H1 (cell line): ENCODE measurements around the gene PPP6C. TPM values are rescaled to one million over a fixed set of nuclear protein-coding genes. Genes with fewer than 3 reads are reported as not detected.

Experiments
- CTCF ChIA-PET: fragments of 300-600 bp; sonication (Branson Sonifier 250); formaldehyde crosslinking; loops from one replicate; lab custom pipeline; 2021; ENCODE audit not compliant: partially characterized antibody; lab: Charles Lee
- POLR2A ChIA-PET: fragments of 300-600 bp; sonication (Branson Sonifier 250); formaldehyde crosslinking; loops from one replicate; lab custom pipeline; 2021; ENCODE audit warnings: inconsistent platforms; ENCODE audit not compliant: partially characterized antibody; lab: Charles Lee
- DNase-seq, 2 experiments: peaks; one replicate each; pipeline versions ENCODE4 v3.0.0 to v3.0.0-alpha.2; 2010 to 2022; ENCODE audit warnings: low spot score in 2 of 2, low read depth in 1 of 2, mixed read lengths in 1 of 2
- FAIRE-seq: peaks from 2 replicates; lab custom pipeline; 2011; peaks lifted over from hg19 to GRCh38; lab: Jason Lieb, UNC
- H2AFZ ChIP-seq: 2 replicates; pipeline ENCODE4 v1.8.1; 2012; ENCODE audit warnings: low read length, inconsistent platforms
- H2AK5ac ChIP-seq: 2 replicates; pipeline ENCODE4 v1.6.1; 2013; ENCODE audit warnings: low read depth, low read length
- H2BK120ac ChIP-seq: replicated peaks from 2 replicates; pipeline ENCODE3; 2013; ENCODE audit warnings: low read depth, low read length, inconsistent platforms
- H2BK12ac ChIP-seq: 2 replicates; pipeline ENCODE4 v1.6.1; 2013; ENCODE audit warnings: low read depth, low read length
- H2BK15ac ChIP-seq: 2 replicates; pipeline ENCODE4 v1.6.1; 2013; ENCODE audit warnings: low read length
- H2BK20ac ChIP-seq: 2 replicates; pipeline ENCODE4 v1.6.1; 2013; ENCODE audit warnings: low read length
- H2BK5ac ChIP-seq: 2 replicates; pipeline ENCODE4 v1.6.1; 2013; ENCODE audit warnings: low read depth, low read length
- H3K14ac ChIP-seq: 2 replicates; pipeline ENCODE4 v1.6.1; 2013; ENCODE audit warnings: inconsistent platforms; ENCODE audit not compliant: insufficient read length
- H3K18ac ChIP-seq: 2 replicates; pipeline ENCODE4 v1.6.1; 2013; ENCODE audit warnings: low read length; ENCODE audit errors: extremely low read depth
- H3K23ac ChIP-seq: 2 replicates; pipeline ENCODE4 v1.6.1; 2013; ENCODE audit warnings: inconsistent platforms; ENCODE audit not compliant: insufficient read length
- H3K23me2 ChIP-seq: 2 replicates; pipeline ENCODE4 v1.6.1; 2013; ENCODE audit warnings: low read depth, low read length
- H3K27ac ChIP-seq: 2 replicates; pipeline ENCODE4 v1.6.1; 2011; ENCODE audit warnings: low read depth, low read length, inconsistent platforms
- H3K27me3 ChIP-seq, 4 experiments: replicated peaks in 1 of 4; 1 replicate in 1 of 4; 2 replicates in 3 of 4; pipeline versions ENCODE4 v1.6.1 to v1.8.1; 2011 to 2013; ENCODE audit warnings: low read length in 3 of 4, mild to moderate bottlenecking in 3 of 4, inconsistent platforms in 2 of 4, mixed read lengths in 2 of 4, moderate library complexity in 1 of 4; ENCODE audit not compliant: control insufficient read depth in 3 of 4, insufficient read depth in 3 of 4; ENCODE audit errors: extremely low read depth in 1 of 4
- H3K36me3 ChIP-seq, 4 experiments: 2 replicates each; pipeline versions ENCODE4 v1.6.1 to v1.8.1; 2011 to 2013; ENCODE audit warnings: mild to moderate bottlenecking in 4 of 4, low read length in 3 of 4, moderate library complexity in 2 of 4, control low read depth in 1 of 4, inconsistent platforms in 1 of 4; ENCODE audit not compliant: insufficient read depth in 4 of 4, control insufficient read depth in 2 of 4
- H3K4ac ChIP-seq: replicated peaks from 2 replicates; pipeline ENCODE3; 2013; ENCODE audit warnings: low read length, low read depth, mixed read lengths, inconsistent platforms; ENCODE audit not compliant: insufficient read length
- H3K4me1 ChIP-seq, 4 experiments: replicated peaks in 1 of 4; 1 replicate in 1 of 4; 2 replicates in 3 of 4; pipeline versions ENCODE4 v1.6.1 to v1.8.1; 2011 to 2013; ENCODE audit warnings: low read length in 3 of 4, inconsistent platforms in 2 of 4, mixed read lengths in 1 of 4; ENCODE audit not compliant: insufficient read depth in 4 of 4, control insufficient read depth in 3 of 4
- H3K4me2 ChIP-seq, 2 experiments: 2 replicates each; pipeline versions ENCODE4 v1.6.1 to v1.8.1; 2011 to 2013; ENCODE audit warnings: low read depth in 2 of 2, low read length in 2 of 2, control low read depth in 1 of 2, inconsistent platforms in 1 of 2, mild to moderate bottlenecking in 1 of 2; ENCODE audit not compliant: insufficient read depth in 1 of 2
- H3K4me3 ChIP-seq, 4 experiments: fragments of 200-600, 300-600 bp in 1 of 4; sonication (generic), shearing (Covaris generic), sonication (Bioruptor Twin) in 1 of 4; 2 replicates each; pipeline versions ENCODE4 v1.5.1 to v1.8.1; 2011 to 2016; ENCODE audit warnings: low read length in 4 of 4, low read depth in 3 of 4, control low read depth in 2 of 4, inconsistent platforms in 2 of 4, mild to moderate bottlenecking in 2 of 4, mixed read lengths in 1 of 4, moderate library complexity in 1 of 4; ENCODE audit not compliant: insufficient read depth in 2 of 4; ENCODE audit errors: extremely low read depth in 1 of 4
- H3K56ac ChIP-seq: replicated peaks from 2 replicates; pipeline ENCODE3; 2013; ENCODE audit warnings: low read depth, mild to moderate bottlenecking, mixed read lengths, low read length, inconsistent platforms; ENCODE audit not compliant: insufficient read length
- H3K79me1 ChIP-seq: 2 replicates; pipeline ENCODE4 v1.6.1; 2013; ENCODE audit warnings: low read depth, low read length, control low read depth
- H3K79me2 ChIP-seq, 2 experiments: 2 replicates each; pipeline versions ENCODE4 v1.6.1 to v1.8.1; 2012 to 2013; ENCODE audit warnings: low read length in 2 of 2, mild to moderate bottlenecking in 2 of 2, inconsistent platforms in 1 of 2; ENCODE audit not compliant: insufficient read depth in 2 of 2, control insufficient read depth in 1 of 2
- H3K9ac ChIP-seq, 4 experiments: replicated peaks in 1 of 4; 1 replicate in 1 of 4; 2 replicates in 3 of 4; pipeline versions ENCODE4 v1.6.1 to v1.8.1; 2011 to 2013; ENCODE audit warnings: low read depth in 3 of 4, low read length in 3 of 4, control low read depth in 2 of 4, mild to moderate bottlenecking in 2 of 4, moderate library complexity in 2 of 4, inconsistent platforms in 1 of 4; ENCODE audit errors: extremely low read depth in 1 of 4
- H3K9me3 ChIP-seq, 2 experiments: 2 replicates each; pipeline versions ENCODE4 v1.6.1 to v1.8.1; 2012 to 2013; ENCODE audit warnings: mild to moderate bottlenecking in 2 of 2, moderate library complexity in 2 of 2, control low read depth in 1 of 2, inconsistent platforms in 1 of 2, low read depth in 1 of 2, low read length in 1 of 2, mixed read lengths in 1 of 2; ENCODE audit not compliant: insufficient read depth in 2 of 2
- H4K20me1 ChIP-seq, 2 experiments: replicated peaks in 1 of 2; 2 replicates each; pipeline versions ENCODE3 to v1.8.1; 2011 to 2013; ENCODE audit warnings: inconsistent platforms in 2 of 2, low read length in 2 of 2, mild to moderate bottlenecking in 1 of 2; ENCODE audit not compliant: insufficient read depth in 2 of 2, control insufficient read depth in 1 of 2
- H4K5ac ChIP-seq: 2 replicates; pipeline ENCODE4 v1.6.1; 2013; ENCODE audit warnings: low read length, low read depth, mixed read lengths, inconsistent platforms; ENCODE audit not compliant: insufficient read length
- H4K8ac ChIP-seq: 2 replicates; pipeline ENCODE4 v1.8.0; 2013; ENCODE audit warnings: mild to moderate bottlenecking, moderate library complexity, low read length, inconsistent platforms; ENCODE audit not compliant: insufficient read depth; ENCODE audit errors: extremely low read depth
- H4K91ac ChIP-seq: replicated peaks from 2 replicates; pipeline ENCODE3; 2013; ENCODE audit warnings: low read length, mixed read lengths, inconsistent platforms; ENCODE audit not compliant: insufficient read length
- ASH2L ChIP-seq: fragments of 200-600, 300-600 bp; sonication (generic); IDR thresholded peaks from one replicate; pipeline ENCODE4 v1.7.1; 2017; ENCODE audit warnings: low read length
- HDAC2 ChIP-seq, 2 experiments: fragments of 300-600 bp in 1 of 2; sonication (generic) in 1 of 2; IDR thresholded peaks; 2 replicates each; pipeline ENCODE4 v1.6.1; 2011 to 2012; ENCODE audit warnings: low read depth in 2 of 2, low read length in 2 of 2, mild to moderate bottlenecking in 2 of 2, moderate library complexity in 2 of 2, borderline replicate concordance in 1 of 2, inconsistent platforms in 1 of 2
- KDM4A ChIP-seq: IDR thresholded peaks from one replicate; pipeline ENCODE4 v1.7.1; 2012; ENCODE audit warnings: low read depth, mild to moderate bottlenecking, moderate library complexity, low read length, inconsistent platforms; ENCODE audit not compliant: severe bottlenecking
- SIN3A ChIP-seq, 2 experiments: IDR thresholded peaks in 1 of 2; conservative IDR thresholded peaks in 1 of 2; 2 replicates each; pipeline ENCODE4 v1.6.1; 2011 to 2012; ENCODE audit warnings: low read length in 2 of 2, improper control_type of control experiment in 1 of 2, low read depth in 1 of 2, mild to moderate bottlenecking in 1 of 2
- TAF7 ChIP-seq: optimal IDR thresholded peaks from 2 replicates; pipeline ENCODE3; 2011; ENCODE audit warnings: low read depth, mild to moderate bottlenecking, inconsistent platforms, low read length, moderate library complexity, borderline replicate concordance
- WGBS, 2 experiments: shearing (Covaris generic) in 1 of 2; methylation state at CpG; one replicate each; pipeline versions ENCODE4 v1.1.6 to v1.1.7; 2013 to 2015; ENCODE audit warnings: low lambda C conversion rate in 2 of 2, mixed read lengths in 2 of 2, inconsistent platforms in 1 of 2, low coverage in 1 of 2, missing lambda C conversion rate in 1 of 2; ENCODE audit not compliant: insufficient replicate concordance in 2 of 2, insufficient coverage in 1 of 2, insufficient read length in 1 of 2; ENCODE audit errors: extremely low coverage in 1 of 2, missing lambda C conversion rate in 1 of 2; 5-methylcytosine and 5-hydroxymethylcytosine counted together
- polyA plus RNA-seq, 7 experiments: library from polyadenylated mRNA; depleted of rRNA in 3 of 7; stranded (reverse) in 5 of 7; unstranded in 2 of 7; fragments of >200 nt in 5 of 7; fragments of 200-250 nt in 2 of 7; gene quantifications; 1 replicate in 5 of 7; 2 replicates in 1 of 7; 4 replicates in 1 of 7; pipeline versions ENCODE4 v1.2.1 to v1.2.3, GENCODE V29; 2011 to 2013; ENCODE audit warnings: missing spikeins in 2 of 7, mixed read lengths in 2 of 7
- total RNA-seq: library from RNA; stranded (reverse); fragmentation: NEBNext Ultra II Directional; extraction: Animal tissue kit (Norgen Biotek cat#: 25700); gene quantifications from 2 replicates; pipeline ENCODE4 v1.2.1, GENCODE V29; 2021
- TF ChIP-seq, protein P1 (sequence below), 3 experiments: IDR thresholded peaks; 1 replicate in 2 of 3; 2 replicates in 1 of 3; pipeline versions ENCODE4 v1.5.1 to v1.6.1; 2011; ENCODE audit warnings: low read length in 3 of 3, mild to moderate bottlenecking in 3 of 3, inconsistent platforms in 2 of 3, low read depth in 1 of 3, moderate library complexity in 1 of 3; ENCODE audit not compliant: insufficient read depth in 1 of 3; ENCODE audit errors: control extremely low read depth in 1 of 3

The PPP6C gene
- total and polyA plus RNA-seq, 2 of the 8 experiments (the other 6 are each of a cell fraction or from before 2014, with no cell fraction given): 22.8 to 52.3 TPM

DNA sequence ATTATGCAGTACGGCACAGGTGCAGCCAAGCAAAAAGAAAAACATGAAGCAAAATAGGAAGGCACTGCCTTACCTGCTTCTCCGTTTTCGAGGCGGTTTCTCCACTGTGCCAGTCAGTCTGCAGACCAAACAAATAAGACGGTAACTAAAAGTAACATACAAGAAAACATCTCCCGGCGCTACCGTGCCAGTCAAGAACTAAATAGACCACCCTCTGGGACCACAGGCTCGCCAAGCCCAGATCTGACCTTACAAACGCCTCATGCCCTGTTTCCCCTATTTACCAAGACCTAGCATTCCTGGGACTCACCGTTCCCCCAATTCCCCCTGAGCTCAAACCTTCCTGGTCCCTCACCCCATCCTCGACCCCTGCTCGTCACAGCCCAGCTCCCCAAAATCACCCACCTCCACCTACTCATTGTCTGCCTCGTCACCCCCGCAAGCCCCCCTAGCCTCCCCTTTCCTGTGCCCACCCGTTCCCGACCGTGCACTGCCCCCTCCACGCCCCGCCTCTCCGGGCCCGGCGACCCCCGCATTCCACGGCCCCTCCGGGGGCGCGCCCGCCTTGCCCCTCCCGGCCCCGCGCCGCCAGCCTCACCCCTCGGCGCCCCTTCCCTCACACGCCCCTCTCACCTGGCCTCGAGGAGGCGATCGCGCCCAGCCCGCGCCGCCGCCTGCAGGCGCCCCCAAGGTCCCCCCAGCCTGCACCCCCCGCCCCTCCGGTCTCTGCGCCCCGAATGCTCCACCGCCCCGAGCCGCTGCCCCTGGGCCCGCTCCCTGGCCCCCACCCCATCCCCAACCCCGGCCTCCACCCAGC is 46.8 kb downstream of the PPP6C start:
- H2AFZ ChIP-seq: peak overlapping the region; percentile 61; the same call in 1 of the 2 replicates
- peaks cover 0 to 1% of the 10 kb centered on the region in 2 experiments for H4K20me1 ChIP-seq
- H3K18ac ChIP-seq: peak overlapping the region; percentile 17
- peaks cover 3% of the 10 kb centered on the region; the same call in 1 of the 2 replicates for H3K79me1 ChIP-seq
- H2BK5ac ChIP-seq: peak overlapping the region; percentile 85; the same call in 1 of the 2 replicates
- DNase-seq (peak in 1 of 2 experiments; percentile 71), FAIRE-seq (no peak)
- WGBS, 2 experiments: 22% methylated on average over 10 of the region's 54 CpGs; no CpG with 5 or more reads in 1 of the 2 experiments
- no peak overlapping the region for H2BK15ac ChIP-seq
- no peak overlapping the region for H2BK120ac ChIP-seq
- H3K23ac ChIP-seq: no peak overlapping the region
- peak overlapping the region; percentile 64 to 87 (median 74) for H3K4me3 ChIP-seq
- POLR2A ChIA-PET: interaction anchor here (0.6 to 1.3 kb wide), 7 partner anchors 9 to 208 kb away, joined by 3 to 4 read pairs (median 4); partner anchors contain the start of gene HSPA5
- H3K79me2 ChIP-seq: peaks cover 0 to 33% of the 10 kb centered on the region in 2 experiments; a peak in 3 of 4 replicates
- H3K27ac ChIP-seq: peak overlapping the region; percentile 77
- peak overlapping the region; percentile 65 to 90 (median 73) for H3K9ac ChIP-seq
- H3K4me1 ChIP-seq: peaks cover 0 to 4% (median 2%) of the 10 kb centered on the region in 4 experiments; a peak in 2 of 7 replicates
- peak overlapping the region; percentile 35 for H3K14ac ChIP-seq
- peak overlapping the region; percentile 3; the same call in 1 of the 2 replicates for H4K8ac ChIP-seq
- no peak overlapping the region for H4K5ac ChIP-seq
- H3K9me3 ChIP-seq: no peaks in the 10 kb centered on the region
- CTCF ChIA-PET: interaction anchor here (0.6 to 1.5 kb wide), 9 partner anchors 9 to 695 kb away, joined by 3 to 7 read pairs (median 5); no protein-coding TSS in a partner anchor
- H2AK5ac ChIP-seq: no peak overlapping the region
- no peak overlapping the region for H3K4ac ChIP-seq
- no peak overlapping the region for H2BK12ac ChIP-seq
- no peak overlapping the region for H4K91ac ChIP-seq
- H3K36me3 ChIP-seq: peaks cover 0 to 12% (median 2%) of the 10 kb centered on the region in 4 experiments; a peak in 4 of 8 replicates
- peak overlapping the region; percentile 62 to 91 for H3K4me2 ChIP-seq
- no peaks in the 10 kb centered on the region for H3K27me3 ChIP-seq
- no peak overlapping the region for H3K56ac ChIP-seq
- no peaks in the 10 kb centered on the region; the same call in 1 of the 2 replicates for H3K23me2 ChIP-seq
- H2BK20ac ChIP-seq: no peak overlapping the region
- TF ChIP-seq SIN3A (conservative IDR thresholded peaks at IDR 0.05 in 1 of 2, IDR thresholded peaks at IDR 0.05 in 1 of 2; ENCODE audit: low read depth in 1 of 2, low read length in 2 of 2) (0 out of 4 replicates have a peak, but pooled peaks of 1 of the 2 experiments have one; percentile 9), HDAC2 (IDR thresholded peaks at IDR 0.05; ENCODE audit: borderline replicate concordance in 1 of 2, low read depth in 2 of 2, low read length in 2 of 2) (no peak), ASH2L (peak; percentile 14), TAF7 (peak; percentile 4), KDM4A (peak; percentile 36)
- TF ChIP-seq, protein P1, sequence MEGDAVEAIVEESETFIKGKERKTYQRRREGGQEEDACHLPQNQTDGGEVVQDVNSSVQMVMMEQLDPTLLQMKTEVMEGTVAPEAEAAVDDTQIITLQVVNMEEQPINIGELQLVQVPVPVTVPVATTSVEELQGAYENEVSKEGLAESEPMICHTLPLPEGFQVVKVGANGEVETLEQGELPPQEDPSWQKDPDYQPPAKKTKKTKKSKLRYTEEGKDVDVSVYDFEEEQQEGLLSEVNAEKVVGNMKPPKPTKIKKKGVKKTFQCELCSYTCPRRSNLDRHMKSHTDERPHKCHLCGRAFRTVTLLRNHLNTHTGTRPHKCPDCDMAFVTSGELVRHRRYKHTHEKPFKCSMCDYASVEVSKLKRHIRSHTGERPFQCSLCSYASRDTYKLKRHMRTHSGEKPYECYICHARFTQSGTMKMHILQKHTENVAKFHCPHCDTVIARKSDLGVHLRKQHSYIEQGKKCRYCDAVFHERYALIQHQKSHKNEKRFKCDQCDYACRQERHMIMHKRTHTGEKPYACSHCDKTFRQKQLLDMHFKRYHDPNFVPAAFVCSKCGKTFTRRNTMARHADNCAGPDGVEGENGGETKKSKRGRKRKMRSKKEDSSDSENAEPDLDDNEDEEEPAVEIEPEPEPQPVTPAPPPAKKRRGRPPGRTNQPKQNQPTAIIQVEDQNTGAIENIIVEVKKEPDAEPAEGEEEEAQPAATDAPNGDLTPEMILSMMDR (IDR thresholded peaks at IDR 0.05; ENCODE audit: control extremely low read depth in 1 of 3, insufficient read depth in 1 of 3, low read depth in 1 of 3, low read length in 3 of 3): peak in 2 of 3 experiments; percentile 34 to 58; a peak in 2 of 4 replicates
